Measurements from ENCODE around the gene TDRD12.
"Not testable (repeated sequence)": the region's sequence is repeated elsewhere in the genome, so short reads cannot be mapped to it uniquely, and the experiment has no call there.

Gene TDRD12

GRCh38 chr19:32746631-32747196 lies 27.1 kb downstream of the TDRD12 start:
- ATAC-seq, result peak; percentile 89 to 91

- ATAC-seq, result no peak
These were observed 28.9 kb downstream of the TDRD12 start for GRCh38 chr19:32748497-32748896.

- no peak for ATAC-seq
These were observed 29.4 kb downstream of the TDRD12 start for GRCh38 chr19:32748948-32749347.

GRCh38 chr19:32749361-32749760 lies 29.8 kb downstream of the TDRD12 start:
- ATAC-seq, result no peak

GRCh38 chr19:32750441-32751055 lies 31.0 kb downstream of the TDRD12 start:
- ATAC-seq, result no peak

- no peak for ATAC-seq
These were observed 31.5 kb downstream of the TDRD12 start for GRCh38 chr19:32751066-32751465.

GRCh38 chr19:32757189-32757588 lies 37.6 kb downstream of the TDRD12 start:
- no peak for ATAC-seq

GRCh38 chr19:32765365-32765764 lies 45.8 kb downstream of the TDRD12 start:
- not testable (repeated sequence) for ATAC-seq

GRCh38 chr19:32767951-32768679 lies 48.5 kb downstream of the TDRD12 start:
- no peak for ATAC-seq

- no peak for ATAC-seq
These were observed 52.0 kb downstream of the TDRD12 start for GRCh38 chr19:32771596-32771995.

GRCh38 chr19:32773126-32773525 lies 53.6 kb downstream of the TDRD12 start:
- ATAC-seq, result no peak

- no peak for ATAC-seq
These were observed 59.5 kb downstream of the TDRD12 start for GRCh38 chr19:32779082-32779481.

GRCh38 chr19:32781280-32781679 lies 61.7 kb downstream of the TDRD12 start:
- no peak for ATAC-seq

GRCh38 chr19:32782089-32782488 lies 62.5 kb downstream of the TDRD12 start:
- ATAC-seq, result not testable (repeated sequence)

- ATAC-seq, result not testable (repeated sequence)
These were observed 67.7 kb downstream of the TDRD12 start for GRCh38 chr19:32787161-32787813.

- ATAC-seq, result not testable (repeated sequence)
These were observed 68.3 kb downstream of the TDRD12 start for GRCh38 chr19:32787895-32788294.

GRCh38 chr19:32789429-32789828 lies 69.9 kb downstream of the TDRD12 start:
- ATAC-seq, result no peak

GRCh38 chr19:32798201-32798600 lies 78.6 kb downstream of the TDRD12 start:
- no peak for ATAC-seq

GRCh38 chr19:32800191-32800590 lies 80.6 kb downstream of the TDRD12 start:
- no peak for ATAC-seq

- ATAC-seq, result no peak
These were observed 81.2 kb downstream of the TDRD12 start for GRCh38 chr19:32800754-32801153.

- no peak for ATAC-seq
These were observed 83.3 kb downstream of the TDRD12 start for GRCh38 chr19:32802840-32803239.

GRCh38 chr19:32808236-32808635 lies 88.7 kb downstream of the TDRD12 start:
- no peak for ATAC-seq

GRCh38 chr19:32809254-32809653 lies 89.7 kb downstream of the TDRD12 start:
- peak in 1 of 2 donors; percentile 13 for ATAC-seq

- no peak for ATAC-seq
These were observed 90.2 kb downstream of the TDRD12 start for GRCh38 chr19:32809754-32810153.
